HL-60 (cell line): Measurements from ENCODE around the gene SLC25A25.
A peak's percentile ranks its signal among the peaks of the same experiment; 100 is the strongest.

Experiments used
- DNase-seq, 2 experiments: peaks; one replicate each; pipeline ENCODE4 v3.0.0-alpha.2; 2010 to 2020; ENCODE audit warnings: low read depth in 1 of 2, low spot score in 1 of 2
- H3K27ac ChIP-seq: fragments of 250-450 bp; sonication (Bioruptor Pico); replicated peaks from 2 replicates; pipeline ENCODE4 v1.5.1; 2020; ENCODE audit warnings: mild to moderate bottlenecking, moderate library complexity
- H3K27me3 ChIP-seq: fragments of 250-450 bp; sonication (Bioruptor Pico); 2 replicates; pipeline ENCODE4 v1.5.1; 2021; ENCODE audit warnings: mild to moderate bottlenecking, moderate library complexity; ENCODE audit not compliant: insufficient read depth, poor library complexity, severe bottlenecking
- H3K4me3 ChIP-seq: replicated peaks from 2 replicates; pipeline ENCODE4 v1.5.1; 2011; ENCODE audit warnings: mild to moderate bottlenecking, control low read depth, low read length; ENCODE audit not compliant: insufficient read depth
- CTCF ChIP-seq: IDR thresholded peaks from one replicate; pipeline ENCODE4 v1.5.1; 2011; ENCODE audit warnings: low read length, control low read depth, inconsistent platforms; ENCODE audit not compliant: insufficient read depth
- GABPA ChIP-seq: IDR thresholded peaks from 2 replicates; pipeline ENCODE4 v1.6.1; 2012; ENCODE audit warnings: low read depth
- POLR2AphosphoS5 ChIP-seq: IDR thresholded peaks from 2 replicates; pipeline ENCODE4 v1.6.1; 2012; ENCODE audit warnings: low read depth
- REST ChIP-seq: IDR thresholded peaks from 2 replicates; pipeline ENCODE4 v1.6.1; 2012; ENCODE audit warnings: low read depth; ENCODE audit not compliant: insufficient replicate concordance
- SPI1 ChIP-seq: IDR thresholded peaks from 2 replicates; pipeline ENCODE4 v1.6.1; 2012; ENCODE audit warnings: low read depth, mild to moderate bottlenecking, borderline replicate concordance

SLC25A25 gene

GRCh38 chr9:128062279-128062678 is 5.8 kb upstream of the SLC25A25 start:
- DNase-seq: no peak
- H3K27me3 ChIP-seq: no peaks in the 10 kb centered on the region
- TF ChIP-seq REST (no peak), POLR2AphosphoS5 (no peak), SPI1 (no peak), CTCF (no peak), GABPA (no peak)
- no peak overlapping the region for H3K4me3 ChIP-seq
- no peak overlapping the region for H3K27ac ChIP-seq

DNA sequence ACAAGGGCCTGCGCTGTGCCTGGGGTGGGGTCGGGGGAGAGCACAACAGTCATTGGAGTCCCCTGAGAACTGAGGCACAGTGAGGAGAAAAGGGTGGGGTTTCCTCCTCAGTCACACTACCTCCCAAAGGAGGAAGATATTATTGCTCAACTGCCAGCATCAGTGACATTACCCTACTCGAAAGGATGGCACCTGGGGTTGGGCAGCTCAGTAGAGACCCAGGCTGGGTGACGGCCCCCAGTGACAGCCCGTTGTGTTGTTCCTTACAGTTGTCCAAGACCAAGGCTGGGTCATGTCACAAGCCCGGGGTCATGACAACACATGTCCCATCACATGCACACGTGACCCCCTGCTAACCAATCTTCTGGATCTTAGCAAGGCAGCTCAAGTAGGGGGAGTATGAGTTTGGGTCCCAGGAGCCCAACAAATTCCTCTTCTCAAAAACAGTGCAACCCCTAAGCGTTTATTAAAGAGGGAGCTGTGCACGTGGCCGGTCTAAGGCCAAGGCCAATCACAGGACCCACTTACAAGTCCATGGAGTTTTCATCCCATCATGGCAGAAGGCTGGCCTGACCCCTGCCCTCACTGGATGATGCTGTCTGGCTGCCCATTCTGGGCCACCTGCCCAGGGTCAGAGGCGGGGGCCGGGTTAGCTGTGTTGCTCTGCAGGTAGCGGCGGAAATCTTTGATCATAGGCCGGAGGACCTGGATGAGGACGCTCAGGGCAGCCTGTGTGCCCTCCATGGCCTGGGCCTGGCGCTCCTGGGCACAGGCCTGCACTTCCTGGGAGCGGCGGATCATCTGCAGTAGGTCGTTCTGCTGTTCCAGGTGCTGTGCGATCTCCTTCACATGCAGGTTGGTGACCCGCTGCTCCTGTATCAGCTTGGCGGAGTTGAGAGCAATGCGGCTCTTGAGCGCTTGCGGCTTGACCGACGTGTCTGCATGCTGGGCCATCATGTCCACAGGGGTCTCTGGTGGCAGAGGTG is 4.9 kb upstream of the SLC25A25 start:
- Histone ChIP-seq H3K4me3 (no peak overlapping the region), H3K27ac (no peak overlapping the region), H3K27me3 (no peaks in the 10 kb centered on the region)
- DNase-seq: no peak
- TF ChIP-seq GABPA (no peak), REST (no peak), CTCF (no peak), SPI1 (no peak), POLR2AphosphoS5 (no peak)

- H3K4me3 ChIP-seq: peak overlapping the region; percentile 49
- no peaks in the 10 kb centered on the region for H3K27me3 ChIP-seq
- H3K27ac ChIP-seq: peak overlapping the region; percentile 79
- TF ChIP-seq SPI1: no peak
- DNase-seq: no peak
Observed at GRCh38 chr9:128065907-128066712, 1.9 kb upstream of the SLC25A25 start.
